Astrocyte of the cerebellum (primary cell): Measurements from ENCODE around the gene TPSD1.

Experiments used
- DNase-seq: peaks from one replicate; pipeline ENCODE4 v3.0.0-alpha.2; 2011; ENCODE audit warnings: low read depth
- H3K4me3 ChIP-seq: 2 replicates; pipeline ENCODE4 v1.5.1; 2011; ENCODE audit warnings: mild to moderate bottlenecking, low read depth, low read length, moderate library complexity
- in situ Hi-C: cut with HindIII; loops from 2 replicates; pipeline ENCODE4 v1.10.0; 2017; ENCODE audit warnings: low sequenced_read_pairs
- TF ChIP-seq, protein P1 (sequence below): IDR thresholded peaks from 2 replicates; pipeline ENCODE4 v1.5.1; 2012; ENCODE audit warnings: low read length, low read depth, moderate library complexity, mild to moderate bottlenecking; ENCODE audit errors: missing control alignments

Gene TPSD1

DNA sequence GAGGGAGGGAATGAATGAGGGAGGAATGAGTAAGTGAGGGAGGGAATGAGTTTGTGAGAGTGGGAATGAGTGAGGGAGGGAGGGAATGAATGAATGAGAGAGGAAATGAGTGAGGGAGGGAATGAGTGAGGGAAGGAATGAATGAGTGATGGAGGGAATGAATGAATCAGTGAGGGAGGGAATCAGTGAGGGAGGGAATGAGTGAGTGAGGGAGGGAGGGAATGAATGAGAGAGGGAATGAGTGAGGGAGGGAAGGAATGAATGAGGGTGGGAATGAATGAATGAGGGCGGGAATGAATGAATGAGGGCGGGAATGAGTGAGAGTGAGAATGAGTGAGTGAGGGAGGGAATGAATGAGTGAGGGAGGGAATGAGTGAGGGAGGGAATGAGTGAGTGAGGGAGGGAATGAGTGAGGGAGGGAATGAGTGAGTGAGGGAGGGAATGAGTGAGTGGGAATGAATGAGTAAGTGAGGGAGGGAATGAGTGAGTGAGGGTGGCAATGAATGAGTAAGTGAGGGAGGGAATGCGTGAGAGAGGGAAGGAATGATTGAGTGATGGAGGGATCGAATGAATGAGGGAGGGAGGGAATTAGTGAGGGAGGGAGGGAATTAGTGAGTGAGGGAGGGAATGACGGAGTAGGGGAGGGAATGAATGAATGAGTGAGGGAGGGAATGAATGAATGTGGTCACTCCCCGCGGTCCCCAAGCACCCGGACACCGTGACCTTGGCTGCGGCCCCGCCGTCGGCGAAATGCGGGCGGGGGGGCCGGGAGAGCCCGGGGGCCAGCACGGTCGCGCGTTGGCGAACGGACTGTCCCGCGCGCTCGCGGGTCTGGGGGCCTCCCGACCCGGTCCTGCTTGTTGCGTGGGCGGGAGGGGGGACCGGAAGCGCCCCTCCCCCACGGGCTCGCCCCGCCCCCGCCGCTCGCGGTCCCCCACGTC lies 52.4 kb downstream of the TPSD1 start:
- peak; percentile 8 for DNase-seq
- TF ChIP-seq, protein P1, sequence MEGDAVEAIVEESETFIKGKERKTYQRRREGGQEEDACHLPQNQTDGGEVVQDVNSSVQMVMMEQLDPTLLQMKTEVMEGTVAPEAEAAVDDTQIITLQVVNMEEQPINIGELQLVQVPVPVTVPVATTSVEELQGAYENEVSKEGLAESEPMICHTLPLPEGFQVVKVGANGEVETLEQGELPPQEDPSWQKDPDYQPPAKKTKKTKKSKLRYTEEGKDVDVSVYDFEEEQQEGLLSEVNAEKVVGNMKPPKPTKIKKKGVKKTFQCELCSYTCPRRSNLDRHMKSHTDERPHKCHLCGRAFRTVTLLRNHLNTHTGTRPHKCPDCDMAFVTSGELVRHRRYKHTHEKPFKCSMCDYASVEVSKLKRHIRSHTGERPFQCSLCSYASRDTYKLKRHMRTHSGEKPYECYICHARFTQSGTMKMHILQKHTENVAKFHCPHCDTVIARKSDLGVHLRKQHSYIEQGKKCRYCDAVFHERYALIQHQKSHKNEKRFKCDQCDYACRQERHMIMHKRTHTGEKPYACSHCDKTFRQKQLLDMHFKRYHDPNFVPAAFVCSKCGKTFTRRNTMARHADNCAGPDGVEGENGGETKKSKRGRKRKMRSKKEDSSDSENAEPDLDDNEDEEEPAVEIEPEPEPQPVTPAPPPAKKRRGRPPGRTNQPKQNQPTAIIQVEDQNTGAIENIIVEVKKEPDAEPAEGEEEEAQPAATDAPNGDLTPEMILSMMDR, result no peak
- in situ Hi-C loops, result no loop called here
- peak overlapping the region; percentile 38 for H3K4me3 ChIP-seq
